NCI-H524 (cell line): ENCODE results near the gene MST1.

ENCODE experiments used
- DNase-seq, 2 experiments: peaks; one replicate each; lab custom pipeline; 2025; lab: John Stamatoyannopoulos, UW

MST1 gene

DNA sequence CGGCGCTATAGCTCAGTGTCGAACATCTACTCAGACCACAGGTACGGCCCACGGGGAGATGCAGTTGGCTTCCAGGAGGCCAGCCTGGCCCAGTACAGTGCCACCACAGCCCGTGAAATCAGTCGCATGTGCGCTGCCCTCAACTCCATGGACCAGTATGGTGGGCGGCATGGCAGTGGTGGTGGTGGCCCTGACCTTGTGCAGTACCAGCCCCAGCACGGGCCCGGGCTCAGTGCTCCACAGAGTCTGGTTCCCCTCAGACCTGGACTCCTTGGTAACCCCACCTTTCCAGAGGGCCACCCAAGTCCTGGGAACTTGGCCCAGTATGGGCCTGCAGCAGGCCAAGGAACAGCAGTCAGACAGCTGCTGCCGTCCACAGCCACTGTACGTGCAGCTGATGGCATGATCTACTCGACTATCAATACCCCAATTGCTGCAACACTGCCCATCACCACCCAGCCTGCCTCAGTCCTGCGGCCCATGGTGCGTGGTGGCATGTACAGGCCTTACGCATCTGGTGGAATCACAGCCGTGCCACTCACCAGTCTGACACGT lies 33.5 kb downstream of the MST1 start:
- no peak for DNase-seq

DNA sequence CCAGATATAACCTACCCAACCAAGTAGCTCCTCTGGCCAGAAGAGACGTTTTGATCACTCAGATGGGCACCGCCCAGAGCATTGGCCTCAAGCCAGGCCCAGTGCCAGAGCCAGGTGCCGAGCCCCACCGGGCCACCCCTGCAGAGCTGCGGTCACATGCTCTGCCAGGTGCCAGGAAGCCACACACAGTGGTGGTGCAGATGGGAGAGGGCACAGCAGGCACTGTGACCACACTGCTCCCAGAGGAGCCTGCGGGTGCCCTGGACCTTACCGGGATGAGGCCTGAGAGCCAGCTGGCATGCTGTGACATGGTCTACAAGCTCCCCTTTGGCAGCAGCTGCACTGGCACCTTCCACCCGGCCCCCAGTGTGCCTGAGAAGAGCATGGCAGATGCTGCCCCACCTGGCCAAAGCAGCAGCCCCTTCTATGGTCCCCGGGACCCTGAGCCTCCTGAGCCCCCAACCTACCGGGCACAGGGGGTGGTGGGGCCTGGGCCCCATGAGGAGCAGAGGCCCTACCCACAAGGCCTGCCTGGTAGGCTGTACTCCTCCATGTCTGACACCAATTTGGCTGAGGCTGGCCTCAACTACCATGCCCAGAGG lies 34.2 kb downstream of the MST1 start:
- DNase-seq, result no peak

DNA sequence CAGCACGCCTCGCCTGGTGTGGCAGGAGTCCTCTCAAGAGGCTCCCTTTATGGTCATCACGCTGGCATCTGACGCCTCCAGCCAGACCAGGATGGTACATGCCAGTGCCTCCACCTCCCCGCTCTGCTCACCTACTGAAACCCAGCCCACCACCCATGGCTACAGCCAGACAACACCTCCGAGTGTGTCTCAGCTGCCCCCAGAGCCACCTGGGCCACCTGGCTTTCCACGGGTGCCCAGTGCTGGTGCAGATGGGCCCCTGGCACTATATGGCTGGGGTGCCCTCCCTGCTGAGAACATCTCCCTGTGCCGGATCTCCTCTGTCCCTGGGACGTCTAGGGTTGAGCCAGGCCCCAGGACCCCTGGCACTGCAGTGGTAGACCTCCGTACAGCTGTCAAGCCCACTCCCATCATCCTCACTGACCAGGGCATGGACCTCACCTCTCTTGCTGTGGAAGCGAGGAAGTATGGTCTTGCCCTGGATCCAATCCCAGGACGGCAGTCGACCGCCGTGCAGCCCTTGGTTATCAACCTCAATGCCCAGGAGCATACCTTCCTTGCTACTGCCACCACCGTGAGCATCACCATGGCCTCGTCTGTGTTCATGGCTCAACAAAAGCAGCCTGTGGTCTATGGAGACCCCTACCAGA lies 35.0 kb downstream of the MST1 start:
- no peak for DNase-seq

DNA sequence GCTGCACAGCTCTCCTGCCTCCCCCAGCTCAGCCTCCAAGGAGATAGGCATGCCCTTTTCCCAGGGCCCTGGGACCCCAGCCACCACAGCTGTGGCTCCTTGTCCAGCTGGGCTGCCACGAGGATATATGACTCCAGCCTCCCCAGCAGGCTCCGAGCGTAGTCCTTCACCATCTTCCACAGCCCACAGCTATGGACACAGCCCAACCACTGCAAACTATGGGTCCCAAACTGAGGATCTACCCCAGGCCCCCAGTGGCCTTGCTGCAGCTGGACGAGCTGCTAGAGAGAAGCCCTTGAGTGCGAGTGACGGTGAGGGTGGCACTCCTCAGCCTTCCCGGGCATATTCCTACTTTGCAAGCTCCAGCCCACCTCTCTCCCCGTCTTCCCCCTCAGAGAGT lies 35.7 kb downstream of the MST1 start:
- no peak for DNase-seq

DNA sequence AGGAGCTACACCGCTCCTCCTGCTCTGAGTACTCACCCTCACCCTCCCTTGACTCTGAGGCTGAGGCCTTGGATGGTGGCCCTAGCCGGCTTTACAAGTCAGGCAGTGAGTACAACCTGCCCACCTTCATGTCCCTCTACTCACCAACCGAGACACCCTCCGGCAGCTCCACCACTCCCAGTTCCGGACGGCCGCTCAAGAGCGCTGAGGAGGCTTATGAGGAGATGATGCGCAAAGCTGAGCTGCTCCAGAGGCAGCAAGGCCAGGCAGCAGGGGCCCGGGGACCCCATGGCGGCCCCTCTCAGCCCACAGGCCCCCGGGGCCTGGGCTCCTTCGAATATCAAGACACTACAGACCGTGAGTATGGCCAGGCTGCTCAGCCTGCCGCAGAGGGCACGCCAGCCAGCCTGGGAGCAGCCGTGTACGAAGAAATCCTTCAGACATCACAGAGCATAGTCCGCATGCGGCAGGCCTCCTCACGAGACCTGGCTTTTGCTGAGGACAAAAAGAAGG lies 36.3 kb downstream of the MST1 start:
- no peak for DNase-seq

DNA sequence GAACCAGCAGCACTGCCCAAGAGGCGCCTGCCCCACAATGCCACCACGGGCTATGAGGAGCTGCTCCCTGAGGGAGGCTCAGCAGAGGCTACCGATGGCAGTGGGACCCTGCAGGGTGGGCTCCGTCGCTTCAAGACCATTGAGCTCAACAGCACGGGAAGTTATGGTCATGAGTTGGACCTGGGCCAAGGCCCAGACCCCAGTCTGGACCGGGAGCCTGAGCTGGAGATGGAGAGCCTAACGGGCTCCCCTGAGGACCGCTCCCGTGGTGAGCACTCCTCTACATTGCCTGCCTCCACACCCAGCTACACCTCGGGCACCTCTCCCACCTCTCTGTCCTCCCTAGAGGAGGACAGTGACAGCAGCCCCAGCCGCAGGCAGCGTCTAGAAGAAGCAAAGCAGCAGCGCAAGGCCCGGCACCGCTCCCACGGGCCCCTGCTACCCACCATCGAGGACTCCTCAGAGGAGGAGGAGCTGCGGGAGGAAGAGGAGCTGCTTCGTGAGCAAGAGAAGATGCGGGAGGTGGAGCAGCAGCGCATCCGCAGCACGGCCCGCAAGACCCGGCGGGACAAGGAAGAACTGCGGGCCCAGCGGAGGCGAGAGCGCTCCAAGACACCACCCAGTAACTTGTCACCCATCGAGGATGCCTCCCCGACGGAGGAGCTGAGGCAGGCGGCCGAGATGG lies 36.9 kb downstream of the MST1 start:
- no peak for DNase-seq

DNA sequence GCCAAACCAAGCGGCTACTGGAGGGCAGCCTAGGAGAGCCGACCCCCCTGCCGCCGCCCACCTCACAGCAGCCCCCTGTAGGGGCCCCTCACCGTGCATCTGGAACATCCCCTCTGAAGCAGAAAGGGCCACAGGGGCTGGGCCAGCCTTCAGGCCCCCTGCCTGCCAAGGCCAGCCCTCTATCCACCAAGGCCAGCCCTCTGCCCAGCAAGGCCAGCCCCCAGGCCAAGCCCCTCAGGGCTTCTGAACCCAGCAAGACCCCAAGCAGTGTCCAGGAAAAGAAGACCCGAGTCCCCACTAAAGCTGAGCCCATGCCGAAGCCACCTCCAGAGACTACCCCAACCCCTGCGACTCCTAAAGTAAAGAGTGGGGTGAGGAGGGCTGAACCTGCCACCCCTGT lies 38.6 kb downstream of the MST1 start:
- DNase-seq, result no peak

DNA sequence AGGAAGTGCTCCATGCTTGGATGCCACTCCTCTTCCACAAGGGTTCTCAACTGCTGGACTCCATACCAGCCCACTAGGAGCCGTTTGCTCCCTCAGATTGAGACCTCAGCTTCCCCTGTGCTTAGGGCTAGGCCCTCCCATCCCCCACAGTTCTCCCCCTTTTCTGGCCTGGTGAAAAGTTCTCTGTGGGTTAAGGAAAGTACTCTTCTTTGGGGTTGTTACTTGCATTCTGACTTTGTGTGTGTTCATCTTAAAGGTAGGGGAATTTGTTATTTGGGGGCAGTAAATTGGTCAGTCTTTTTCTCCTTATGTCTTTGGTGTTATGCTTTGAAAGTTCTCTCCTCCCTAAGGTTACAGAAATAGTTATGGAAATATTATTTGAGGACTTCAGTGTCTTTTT lies 39.1 kb downstream of the MST1 start:
- no peak for DNase-seq

DNA sequence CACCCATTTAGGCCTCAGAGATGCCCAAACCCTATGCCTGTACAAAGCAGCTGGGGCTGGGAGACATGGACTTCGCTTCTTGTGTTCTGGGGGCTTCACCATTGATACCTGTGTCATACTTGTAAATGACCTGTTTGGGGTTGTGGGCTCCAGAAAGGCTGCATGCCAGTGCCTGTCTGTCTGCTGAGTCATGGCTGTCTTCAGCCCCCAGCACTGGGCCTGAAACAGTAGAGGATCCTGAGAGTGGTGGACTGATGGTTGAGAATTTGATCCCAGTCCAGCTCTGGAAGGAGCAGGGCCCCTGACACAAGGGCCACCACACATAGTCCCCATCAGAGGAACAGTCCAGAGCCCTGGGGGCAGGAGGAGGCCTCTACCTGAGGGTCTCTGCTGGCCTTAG lies 39.7 kb downstream of the MST1 start:
- DNase-seq, result no peak

DNA sequence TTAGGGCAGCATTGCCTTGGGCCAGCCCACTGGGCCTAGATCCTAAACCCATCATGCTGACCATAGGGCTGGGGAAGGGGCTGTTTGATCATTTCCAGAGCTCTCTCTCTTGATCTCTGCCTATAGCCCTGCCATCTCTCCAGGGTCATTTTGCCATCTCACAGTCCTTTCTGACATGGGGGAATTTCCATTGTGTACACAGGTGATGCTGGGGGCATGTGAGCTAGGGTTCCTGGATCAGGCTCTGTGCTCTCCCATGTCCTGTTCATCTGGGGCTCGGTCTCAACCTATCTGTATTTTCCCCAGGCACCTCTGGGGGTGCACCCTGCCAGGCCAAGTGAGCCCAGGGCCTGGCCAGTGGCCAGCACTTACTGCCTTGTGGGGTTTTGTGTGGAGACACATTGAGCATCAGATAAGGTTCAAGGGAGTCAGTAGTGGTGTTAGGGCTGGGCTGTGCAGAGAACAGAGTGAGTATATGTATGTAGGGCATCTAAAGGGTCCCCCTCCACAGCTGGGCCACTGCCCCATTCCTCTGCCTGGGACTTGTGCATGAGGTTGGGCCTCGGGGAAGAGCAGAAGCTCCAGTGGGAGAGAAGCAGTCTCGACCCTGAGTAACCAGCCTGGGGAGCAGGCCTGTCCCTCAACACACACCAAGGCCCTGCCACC lies 40.8 kb downstream of the MST1 start:
- DNase-seq, result no peak

DNA sequence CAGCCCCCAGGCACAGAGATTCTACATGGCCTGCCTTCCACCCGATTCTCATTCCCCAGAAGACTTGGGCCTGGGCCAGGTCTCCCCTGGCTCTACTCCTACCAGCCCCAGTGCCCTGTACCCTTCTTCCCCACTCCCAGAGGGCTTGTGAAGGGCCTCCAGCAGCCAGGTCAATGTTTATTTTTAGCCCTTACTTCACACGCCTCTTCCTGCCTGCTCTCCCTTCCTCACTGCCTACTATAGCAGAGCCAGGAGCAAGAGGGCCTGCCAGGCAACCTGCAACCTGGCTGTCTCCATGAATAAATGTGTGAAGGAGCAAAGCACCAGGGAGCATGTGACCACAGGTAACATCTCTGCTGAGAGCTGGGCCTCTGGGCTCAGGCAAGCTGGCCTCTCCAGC lies 41.5 kb downstream of the MST1 start:
- DNase-seq, result no peak

DNA sequence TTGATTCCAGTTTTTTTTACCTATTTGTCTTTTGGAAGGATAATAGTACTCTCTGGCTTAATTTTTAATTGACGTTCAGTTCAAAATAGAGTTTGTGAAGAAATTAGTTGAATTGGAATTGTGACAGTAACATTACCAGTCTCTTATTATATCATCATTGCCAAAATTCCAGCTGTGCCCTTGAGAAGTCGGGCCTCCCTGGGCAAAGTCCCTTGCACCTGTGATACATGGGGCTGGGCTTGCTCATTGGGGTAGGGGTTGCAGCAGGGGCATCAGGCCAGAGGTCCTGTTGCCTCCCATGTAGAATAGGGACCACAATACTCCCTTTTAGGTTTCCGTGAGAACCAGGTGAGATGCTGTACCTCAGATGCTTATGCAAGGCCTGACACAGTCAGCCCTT lies 43.0 kb downstream of the MST1 start:
- DNase-seq, result no peak

DNA sequence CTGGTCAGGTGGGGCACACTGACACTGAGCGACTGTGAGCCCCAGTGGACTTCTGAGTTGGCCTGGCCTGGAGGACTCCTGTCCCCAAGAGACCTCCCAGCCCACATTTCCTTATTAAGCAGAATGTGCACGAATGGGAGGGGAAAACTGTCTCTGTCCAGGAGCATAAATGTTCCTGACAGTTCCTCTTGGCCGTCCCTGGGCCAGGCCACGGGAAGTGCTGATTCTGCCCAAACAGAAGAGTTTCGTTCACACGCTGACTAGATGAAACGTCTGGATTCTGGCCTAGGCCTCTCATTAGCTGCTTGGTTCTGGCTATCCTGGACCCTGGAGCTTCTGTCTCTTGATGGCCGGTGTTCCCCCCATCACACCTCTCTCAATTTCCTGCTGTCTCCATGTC lies 44.6 kb downstream of the MST1 start:
- no peak for DNase-seq

DNA sequence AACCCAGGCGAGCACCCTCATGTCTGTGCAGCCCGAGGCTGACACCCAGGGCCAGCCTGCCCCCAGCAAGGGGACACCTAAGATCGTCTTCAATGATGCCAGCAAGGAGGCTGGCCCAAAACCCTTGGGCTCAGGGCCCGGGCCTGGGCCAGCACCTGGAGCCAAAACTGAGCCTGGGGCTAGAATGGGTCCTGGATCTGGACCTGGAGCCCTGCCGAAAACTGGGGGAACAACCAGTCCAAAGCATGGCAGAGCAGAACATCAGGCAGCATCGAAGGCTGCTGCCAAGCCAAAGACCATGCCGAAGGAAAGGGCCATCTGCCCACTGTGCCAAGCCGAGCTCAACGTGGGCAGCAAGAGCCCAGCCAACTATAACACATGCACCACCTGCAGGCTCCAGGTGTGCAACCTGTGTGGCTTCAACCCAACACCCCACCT lies 46.5 kb downstream of the MST1 start:
- DNase-seq, result no peak

DNA sequence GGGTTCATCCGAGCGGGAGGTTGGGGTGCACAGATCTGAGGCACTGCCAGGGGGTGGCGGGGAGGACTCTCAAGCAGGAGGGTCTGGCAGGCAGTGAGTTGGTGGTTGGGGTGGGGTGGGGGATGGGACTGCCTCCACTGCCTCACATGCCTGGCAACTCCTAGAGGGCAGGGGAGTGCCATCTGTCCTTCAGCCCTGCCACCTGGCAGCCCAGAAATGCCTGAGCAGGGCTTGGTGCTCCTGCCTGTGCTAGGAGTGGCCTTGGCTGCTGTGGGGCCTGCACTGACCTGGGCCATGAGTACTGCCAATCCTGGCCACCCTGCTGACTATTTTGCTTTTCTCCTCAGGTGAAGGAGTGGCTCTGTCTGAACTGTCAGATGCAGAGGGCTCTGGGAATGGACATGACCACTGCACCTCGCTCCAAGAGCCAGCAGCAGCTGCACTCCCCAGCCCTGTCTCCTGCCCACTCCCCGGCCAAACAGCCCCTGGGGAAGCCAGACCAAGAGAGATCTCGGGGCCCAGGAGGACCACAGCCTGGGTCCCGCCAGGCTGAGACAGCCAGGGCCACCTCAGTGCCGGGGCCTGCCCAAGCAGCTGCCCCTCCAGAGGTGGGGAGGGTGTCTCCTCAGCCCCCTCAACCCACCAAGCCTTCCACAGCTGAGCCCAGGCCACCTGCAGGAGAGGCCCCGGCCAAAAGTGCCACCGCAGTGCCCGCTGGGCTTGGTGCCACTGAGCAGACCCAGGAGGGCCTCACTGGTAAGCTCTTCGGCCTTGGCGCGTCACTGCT lies 47.2 kb downstream of the MST1 start:
- DNase-seq, result no peak

DNA sequence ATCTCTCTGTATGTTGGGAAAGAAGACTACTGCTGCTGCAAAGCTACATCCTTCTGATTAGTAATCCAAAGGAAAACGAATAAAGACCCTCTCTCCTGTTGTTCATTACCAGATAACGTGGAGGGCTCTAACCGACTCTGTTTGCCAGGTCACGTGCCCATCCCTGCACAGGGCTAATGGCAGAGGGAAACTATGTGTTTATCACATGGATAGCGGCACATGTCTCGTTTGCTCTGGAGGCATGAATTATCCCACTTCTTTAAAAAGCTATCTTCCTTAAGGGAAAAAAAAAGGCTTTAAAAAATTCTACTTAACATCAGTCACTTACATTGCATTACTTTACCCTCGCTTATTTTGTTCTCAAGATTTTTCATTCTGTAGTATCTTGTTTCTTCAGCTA lies 48.0 kb downstream of the MST1 start:
- DNase-seq, result no peak

DNA sequence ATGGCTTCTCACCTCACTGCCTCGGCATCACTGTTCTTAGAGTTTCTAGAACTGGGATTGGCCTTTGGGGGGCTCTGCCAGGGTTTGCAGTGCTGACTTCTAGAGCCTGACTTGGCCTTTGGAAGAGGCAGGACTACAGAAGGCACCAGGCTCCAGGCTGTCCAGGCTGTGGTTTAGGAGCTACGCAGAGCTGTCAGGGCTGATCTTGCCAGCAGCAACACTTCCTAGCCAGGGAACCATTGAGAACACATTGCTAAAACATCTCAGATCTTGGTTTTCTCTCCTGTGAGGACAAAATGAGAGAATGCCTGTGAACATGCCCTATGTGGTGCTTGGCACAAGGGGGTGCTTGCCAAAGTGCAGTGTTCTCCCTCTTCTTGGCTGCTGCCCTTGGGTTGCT lies 49.7 kb downstream of the MST1 start:
- DNase-seq, result no peak

DNA sequence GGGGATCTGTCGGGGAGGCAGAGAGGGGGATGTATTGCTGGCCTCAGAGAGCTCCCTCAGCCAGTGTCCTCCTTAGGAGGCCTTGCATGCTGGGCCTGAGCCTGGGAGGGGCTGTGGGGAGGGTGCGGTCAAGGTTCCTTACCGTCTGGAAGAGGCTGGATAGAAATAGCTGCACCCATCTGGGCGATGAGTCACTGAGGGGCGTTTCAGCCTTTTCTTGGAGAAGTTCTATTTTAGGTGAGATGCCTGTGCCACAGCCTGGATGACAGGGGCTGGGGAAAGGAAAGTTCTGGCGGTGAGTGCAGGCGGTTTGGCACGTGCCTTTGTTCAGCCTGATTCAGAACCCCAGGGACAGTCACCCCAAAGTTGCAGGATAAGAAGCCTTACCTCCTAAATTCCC lies 50.8 kb downstream of the MST1 start:
- no peak for DNase-seq

DNA sequence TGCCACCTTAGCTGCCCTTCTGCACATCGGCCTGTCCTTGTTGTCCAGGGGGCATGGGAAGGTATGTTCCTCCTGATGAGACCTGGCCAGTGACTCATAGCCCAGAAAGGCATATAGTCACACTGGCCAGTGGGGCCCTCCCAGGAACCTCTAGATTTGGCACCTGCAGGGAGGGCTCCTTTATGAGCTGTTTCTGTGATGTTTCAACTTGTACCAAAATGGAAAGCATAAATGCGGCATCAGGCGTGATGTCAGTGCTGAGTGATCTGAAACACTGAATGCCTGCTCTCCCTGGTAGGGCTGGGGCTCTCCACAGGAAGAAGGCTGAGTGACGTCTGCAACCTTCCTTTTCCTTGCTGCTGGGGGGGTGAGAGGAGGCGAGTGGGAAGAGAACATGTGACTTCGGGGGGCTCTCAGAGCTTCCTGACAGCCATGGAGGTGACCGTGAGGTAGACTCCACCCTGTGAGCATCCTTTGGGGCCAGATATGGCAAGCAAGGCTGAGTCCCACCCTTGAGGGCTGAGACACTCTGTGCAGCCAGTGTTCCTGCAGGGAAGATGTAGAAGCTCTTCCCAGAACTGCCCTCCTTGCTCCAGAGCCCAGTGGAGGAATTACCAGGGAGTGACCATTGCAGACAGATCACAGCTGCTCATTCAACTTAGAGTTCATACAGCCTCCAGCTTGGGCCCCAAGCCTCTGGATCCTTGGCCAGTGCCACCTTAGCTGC lies 52.2 kb downstream of the MST1 start:
- DNase-seq, result no peak

DNA sequence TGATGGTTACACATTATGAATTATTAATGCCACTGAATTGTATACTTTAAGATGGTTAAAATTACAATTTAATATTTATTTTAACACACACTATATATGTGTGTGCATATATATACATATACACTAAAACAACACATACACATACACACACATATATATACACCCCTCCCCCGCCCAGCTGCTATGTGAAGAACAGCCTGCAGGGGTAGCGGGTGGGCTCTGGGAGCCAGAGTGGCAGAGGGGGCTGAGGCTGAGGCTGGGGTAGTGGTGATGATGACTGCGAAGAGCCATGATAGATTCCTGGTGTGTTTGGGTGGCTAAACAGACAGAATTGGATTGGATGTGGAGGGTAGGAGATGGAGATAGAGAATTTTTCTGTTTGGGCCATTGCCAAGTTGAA lies 54.5 kb downstream of the MST1 start:
- no peak for DNase-seq
